OCI-LY3 (cell line): ENCODE results near the gene C1GALT1.

Experiments
- H2AFZ ChIP-seq: fragments of 200-600, 300-600 bp; shearing (Covaris generic); 2 replicates; pipeline ENCODE4 v1.6.0; 2014; ENCODE audit warnings: antibody characterized with exemption, low read depth, low read length
- H3K27ac ChIP-seq: fragments of 200-600, 300-600 bp; sonication (generic); 2 replicates; pipeline ENCODE4 v1.5.1; 2014; ENCODE audit warnings: mild to moderate bottlenecking, low read length, moderate library complexity, mixed read lengths
- H3K27me3 ChIP-seq: fragments of 200-600, 300-600 bp; sonication (generic); 2 replicates; pipeline ENCODE4 v1.6.1; 2014; ENCODE audit warnings: low read depth, low read length, mixed read lengths
- H3K36me3 ChIP-seq: fragments of 200-600, 300-600 bp; sonication (generic); replicated peaks from 2 replicates; pipeline ENCODE3; 2014; ENCODE audit warnings: low read depth, low read length, mixed read lengths
- H3K4me1 ChIP-seq: fragments of 300-600, 200-600 bp; sonication (generic); 2 replicates; pipeline ENCODE4 v1.6.1; 2014; ENCODE audit warnings: low read length, mixed read lengths
- H3K4me2 ChIP-seq: fragments of 200-600, 300-600 bp; sonication (generic); 2 replicates; pipeline ENCODE4 v1.6.1; 2014; ENCODE audit warnings: low read length, mixed read lengths
- H3K4me3 ChIP-seq: fragments of 300-600, 200-600 bp; sonication (generic); 2 replicates; pipeline ENCODE4 v1.5.1; 2014; ENCODE audit warnings: antibody characterized with exemption, mild to moderate bottlenecking, low read length, moderate library complexity
- H3K79me2 ChIP-seq: fragments of 300-600, 200-600 bp; shearing (Covaris generic); 2 replicates; pipeline ENCODE4 v1.6.1; 2014; ENCODE audit warnings: mild to moderate bottlenecking, low read length, mixed read lengths
- H3K9ac ChIP-seq: fragments of 300-600, 200-600 bp; shearing (Covaris generic); 2 replicates; pipeline ENCODE4 v1.6.0; 2014; ENCODE audit warnings: mild to moderate bottlenecking, low read length, moderate library complexity
- H3K9me3 ChIP-seq: fragments of 200-600, 300-600 bp; shearing (Covaris generic); 2 replicates; pipeline ENCODE4 v1.6.1; 2014; ENCODE audit warnings: low read length, mixed read lengths; ENCODE audit not compliant: insufficient read depth
- H4K20me1 ChIP-seq: fragments of 200-600, 300-600 bp; sonication (generic); 2 replicates; pipeline ENCODE4 v1.6.1; 2016; ENCODE audit warnings: low read length, mixed read lengths; ENCODE audit not compliant: insufficient read depth
- EZH2phosphoT487 ChIP-seq: fragments of 200-600 bp; shearing (Covaris generic); IDR thresholded peaks from 2 replicates; pipeline ENCODE4 v1.6.1; 2018; ENCODE audit warnings: antibody characterized with exemption, mixed run types, low read depth
- TF ChIP-seq, protein P1 (sequence below): fragments of 200-600, 300-600 bp; sonication (generic); IDR thresholded peaks from 2 replicates; pipeline ENCODE4 v1.5.1; 2014; ENCODE audit warnings: antibody characterized with exemption, low read length, low read depth

C1GALT1 gene

DNA sequence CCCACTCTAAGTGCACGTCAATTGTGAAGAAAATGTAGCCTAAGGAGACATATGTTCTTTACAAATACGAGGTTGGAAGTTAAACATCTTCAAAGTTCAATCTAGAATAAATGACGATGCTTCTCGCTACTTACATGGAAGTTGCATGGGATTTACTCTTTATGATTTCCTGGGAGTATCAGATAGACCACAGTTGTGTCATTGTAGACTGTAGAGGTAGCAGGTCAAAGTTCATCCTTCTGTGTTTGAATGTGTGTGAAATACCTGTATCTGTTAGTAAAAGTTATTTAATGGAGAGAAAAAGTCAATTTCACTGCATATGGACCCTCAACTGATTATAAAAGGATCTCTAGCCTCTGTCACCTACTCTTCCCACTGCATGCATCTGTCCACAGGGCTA is 112.6 kb downstream of the C1GALT1 start:
- Histone ChIP-seq H3K4me3 (no peak overlapping the region), H3K4me1 (no peaks in the 10 kb centered on the region), H4K20me1 (no peaks in the 10 kb centered on the region), H2AFZ (no peak overlapping the region), H3K36me3 (no peaks in the 10 kb centered on the region), H3K27me3 (no peaks in the 10 kb centered on the region), H3K9me3 (no peaks in the 10 kb centered on the region), H3K9ac (no peak overlapping the region), H3K4me2 (no peak overlapping the region), H3K79me2 (no peaks in the 10 kb centered on the region), H3K27ac (no peak overlapping the region)
- no peak for TF ChIP-seq EZH2phosphoT487
- TF ChIP-seq, protein P1, sequence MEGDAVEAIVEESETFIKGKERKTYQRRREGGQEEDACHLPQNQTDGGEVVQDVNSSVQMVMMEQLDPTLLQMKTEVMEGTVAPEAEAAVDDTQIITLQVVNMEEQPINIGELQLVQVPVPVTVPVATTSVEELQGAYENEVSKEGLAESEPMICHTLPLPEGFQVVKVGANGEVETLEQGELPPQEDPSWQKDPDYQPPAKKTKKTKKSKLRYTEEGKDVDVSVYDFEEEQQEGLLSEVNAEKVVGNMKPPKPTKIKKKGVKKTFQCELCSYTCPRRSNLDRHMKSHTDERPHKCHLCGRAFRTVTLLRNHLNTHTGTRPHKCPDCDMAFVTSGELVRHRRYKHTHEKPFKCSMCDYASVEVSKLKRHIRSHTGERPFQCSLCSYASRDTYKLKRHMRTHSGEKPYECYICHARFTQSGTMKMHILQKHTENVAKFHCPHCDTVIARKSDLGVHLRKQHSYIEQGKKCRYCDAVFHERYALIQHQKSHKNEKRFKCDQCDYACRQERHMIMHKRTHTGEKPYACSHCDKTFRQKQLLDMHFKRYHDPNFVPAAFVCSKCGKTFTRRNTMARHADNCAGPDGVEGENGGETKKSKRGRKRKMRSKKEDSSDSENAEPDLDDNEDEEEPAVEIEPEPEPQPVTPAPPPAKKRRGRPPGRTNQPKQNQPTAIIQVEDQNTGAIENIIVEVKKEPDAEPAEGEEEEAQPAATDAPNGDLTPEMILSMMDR: no peak
